ENCODE data around the gene PTHLH.

Gene PTHLH

DNA sequence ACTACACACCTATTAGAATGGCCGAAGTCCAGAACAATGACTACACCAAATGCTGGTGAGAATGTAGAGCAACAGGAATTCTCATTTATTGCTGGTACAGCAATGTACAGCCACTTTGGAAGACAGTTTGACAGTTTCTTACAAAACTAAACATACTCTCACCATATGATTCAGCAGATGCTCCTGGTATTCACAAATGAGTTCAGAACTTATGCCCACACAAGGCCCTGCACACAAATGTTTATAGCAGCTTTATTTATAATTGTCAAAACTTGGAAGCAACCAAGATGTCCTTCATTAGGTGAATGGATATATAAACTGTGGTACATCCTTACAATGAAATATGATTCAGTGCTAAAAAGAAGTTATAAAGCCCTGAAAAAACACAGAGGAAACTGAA, 38.3 kb downstream of the PTHLH start:
- DNase-seq: no peak

- no peak for DNase-seq
Observed at GRCh38 chr12:27931390-27931789, 41.1 kb downstream of the PTHLH start.

- no peak for DNase-seq
Observed at GRCh38 chr12:27927347-27927746, 45.2 kb downstream of the PTHLH start.

- no peak for DNase-seq
Observed at GRCh38 chr12:27924350-27925135, 48.0 kb downstream of the PTHLH start.

- no peak for DNase-seq
Observed at GRCh38 chr12:27922531-27923139, 49.9 kb downstream of the PTHLH start.

- no peak for DNase-seq
Observed at GRCh38 chr12:27919671-27920235, 52.8 kb downstream of the PTHLH start.

DNA sequence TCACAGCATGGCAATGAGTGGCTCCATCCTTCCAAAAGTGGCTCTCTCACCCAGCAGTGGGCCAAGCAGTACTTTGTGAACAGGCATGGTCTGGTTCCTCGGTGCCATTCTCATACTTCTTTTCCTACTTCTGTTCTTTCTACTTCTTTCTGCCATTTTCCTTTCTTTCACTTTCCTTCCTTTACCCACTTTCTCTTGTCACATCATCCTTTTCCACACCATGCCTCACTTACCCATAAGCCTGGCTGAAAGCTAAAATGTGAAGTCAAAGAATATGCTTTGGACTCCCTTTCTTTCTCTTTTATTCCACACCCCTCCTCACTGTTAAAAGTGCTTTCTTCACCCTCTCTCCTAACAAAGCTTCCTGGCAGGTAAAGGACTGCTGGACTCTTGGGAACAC, 57.0 kb downstream of the PTHLH start:
- no peak for DNase-seq

DNA sequence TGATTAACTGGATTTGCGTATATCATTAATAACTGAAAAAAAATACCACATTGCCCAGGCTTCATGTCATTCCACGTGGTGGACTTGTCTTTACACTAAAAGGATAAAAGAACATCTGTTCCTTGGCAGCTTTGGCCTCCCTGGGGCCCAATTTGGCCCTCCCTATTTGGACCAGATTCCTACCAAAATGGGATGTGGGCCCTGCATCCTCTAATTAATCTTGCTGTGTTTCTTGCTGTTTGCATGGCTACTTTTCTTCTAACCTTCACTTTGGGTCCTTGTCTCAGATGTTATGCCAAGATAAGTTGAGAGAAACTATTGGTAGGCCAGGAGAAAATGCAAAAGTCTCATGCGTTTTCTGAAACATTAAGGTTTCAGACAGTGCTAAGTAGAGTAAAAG, 57.5 kb downstream of the PTHLH start:
- DNase-seq: no peak

DNA sequence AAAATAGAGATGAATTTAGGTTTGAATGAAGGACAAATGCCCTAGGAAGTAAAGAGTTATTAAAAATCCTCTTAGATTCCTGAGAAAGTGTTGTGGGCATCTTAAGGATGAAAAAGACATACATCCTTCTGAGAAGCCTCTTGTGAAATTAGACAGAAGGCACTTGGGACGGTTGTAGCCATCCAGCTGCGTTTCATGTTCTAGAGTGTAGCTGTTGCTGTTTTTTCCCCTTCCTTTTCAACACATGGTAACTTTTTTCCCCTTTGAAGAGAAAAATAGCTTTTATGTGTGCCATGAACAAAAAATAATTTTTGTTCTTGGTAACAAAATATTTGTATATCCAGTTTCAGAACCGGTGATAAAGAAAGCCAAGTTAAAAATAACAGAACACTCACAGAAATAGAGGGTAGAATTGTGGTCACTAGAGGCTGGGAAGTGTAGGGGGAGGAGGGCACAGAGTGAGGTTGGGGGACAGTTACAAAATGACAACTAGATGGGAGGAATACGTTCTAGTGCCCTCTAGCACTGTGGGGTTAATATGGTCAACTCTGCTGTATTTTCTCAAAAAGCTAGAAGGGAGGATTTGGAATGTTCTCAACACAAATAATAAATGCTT, 58.4 kb downstream of the PTHLH start:
- no peak for DNase-seq

- no peak for DNase-seq
Observed at GRCh38 chr12:27911397-27911796, 61.1 kb downstream of the PTHLH start.
